ENCODE data around the gene PLTP.

PLTP gene

DNA sequence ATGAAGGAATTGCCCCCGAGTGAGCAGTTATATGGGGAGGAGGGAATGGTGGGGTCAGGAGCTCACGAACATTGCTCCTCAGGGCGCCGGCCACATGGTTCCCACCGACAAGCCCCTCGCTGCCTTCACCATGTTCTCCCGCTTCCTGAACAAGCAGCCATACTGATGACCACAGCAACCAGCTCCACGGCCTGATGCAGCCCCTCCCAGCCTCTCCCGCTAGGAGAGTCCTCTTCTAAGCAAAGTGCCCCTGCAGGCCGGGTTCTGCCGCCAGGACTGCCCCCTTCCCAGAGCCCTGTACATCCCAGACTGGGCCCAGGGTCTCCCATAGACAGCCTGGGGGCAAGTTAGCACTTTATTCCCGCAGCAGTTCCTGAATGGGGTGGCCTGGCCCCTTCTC lies 13.7 kb downstream of the PLTP start:
- DNase-seq (ENCODE audit: low spot score), result no peak

DNA sequence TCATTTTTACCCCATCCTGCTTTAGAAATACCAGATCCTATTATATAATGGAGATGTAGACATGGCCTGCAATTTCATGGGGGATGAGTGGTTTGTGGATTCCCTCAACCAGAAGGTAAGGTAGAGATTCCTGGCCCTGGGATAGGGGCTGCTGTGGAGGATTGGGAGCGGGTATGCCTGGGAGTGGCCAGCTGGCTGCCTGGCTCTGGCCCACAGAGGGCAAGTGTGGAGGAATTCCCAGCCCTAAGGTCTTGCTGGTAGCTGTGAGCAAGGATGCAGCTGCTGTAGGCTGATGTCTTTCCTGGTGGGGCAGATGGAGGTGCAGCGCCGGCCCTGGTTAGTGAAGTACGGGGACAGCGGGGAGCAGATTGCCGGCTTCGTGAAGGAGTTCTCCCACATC lies 14.3 kb downstream of the PLTP start:
- DNase-seq (ENCODE audit: low spot score), result no peak

DNA sequence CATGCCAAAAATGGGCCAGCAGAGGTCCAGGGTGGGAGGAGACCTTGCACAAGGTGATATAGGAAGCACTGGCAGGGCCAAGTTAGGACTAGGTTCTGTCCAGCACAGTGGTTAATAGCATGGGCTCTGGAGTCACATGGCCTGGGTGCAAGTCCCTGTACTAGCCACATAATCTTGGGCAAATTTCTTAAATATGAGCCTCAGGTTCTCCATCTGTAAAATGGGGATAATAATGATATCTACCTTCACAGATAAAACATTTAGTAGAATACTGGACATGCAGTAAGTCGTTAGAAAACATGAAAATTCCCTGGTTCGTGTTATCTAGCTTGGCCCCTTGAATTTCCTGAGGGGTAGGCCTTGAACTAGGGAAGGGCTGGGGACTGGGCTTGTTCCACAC lies 14.7 kb downstream of the PLTP start:
- DNase-seq (ENCODE audit: low spot score), result no peak

DNA sequence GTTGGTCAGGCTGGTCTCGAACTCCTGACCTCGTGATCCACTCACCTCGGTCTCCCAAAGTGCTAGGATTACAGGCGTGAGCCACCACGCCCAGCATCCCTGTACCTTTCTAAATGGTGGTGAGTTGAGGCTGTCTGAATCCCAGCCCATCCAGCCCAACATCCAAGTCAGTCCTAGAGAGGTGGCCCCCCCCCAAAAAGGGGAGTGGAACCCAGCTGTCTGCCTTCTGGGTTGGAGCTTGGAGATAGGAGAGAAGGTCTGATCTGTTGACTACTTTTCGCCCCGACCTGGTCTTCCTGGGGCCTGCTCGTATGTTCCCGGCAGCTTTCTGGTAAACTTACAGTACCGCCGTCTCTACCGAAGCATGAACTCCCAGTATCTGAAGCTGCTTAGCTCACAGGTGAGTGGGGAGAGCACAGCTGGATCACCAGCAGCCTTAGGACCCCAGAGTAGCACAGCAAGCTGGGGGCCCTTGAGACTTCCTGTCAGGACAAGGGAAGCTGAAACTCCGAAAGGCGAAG lies 15.3 kb downstream of the PLTP start:
- no peak for DNase-seq (ENCODE audit: low spot score)

DNA sequence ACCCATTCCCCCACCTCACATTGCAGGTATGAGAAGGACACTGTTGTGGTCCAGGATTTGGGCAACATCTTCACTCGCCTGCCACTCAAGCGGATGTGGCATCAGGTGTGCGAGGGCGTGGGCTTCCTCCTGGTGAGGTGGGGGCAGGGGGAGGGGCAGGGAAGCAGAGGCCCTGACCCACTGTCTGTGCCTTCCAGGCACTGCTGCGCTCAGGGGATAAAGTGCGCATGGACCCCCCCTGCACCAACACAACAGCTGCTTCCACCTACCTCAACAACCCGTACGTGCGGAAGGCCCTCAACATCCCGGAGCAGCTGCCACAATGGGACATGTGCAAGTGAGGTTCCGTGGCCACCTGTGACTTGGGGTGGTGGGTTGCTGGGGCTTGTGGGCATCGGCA lies 17.2 kb downstream of the PLTP start:
- DNase-seq (ENCODE audit: low spot score), result no peak

DNA sequence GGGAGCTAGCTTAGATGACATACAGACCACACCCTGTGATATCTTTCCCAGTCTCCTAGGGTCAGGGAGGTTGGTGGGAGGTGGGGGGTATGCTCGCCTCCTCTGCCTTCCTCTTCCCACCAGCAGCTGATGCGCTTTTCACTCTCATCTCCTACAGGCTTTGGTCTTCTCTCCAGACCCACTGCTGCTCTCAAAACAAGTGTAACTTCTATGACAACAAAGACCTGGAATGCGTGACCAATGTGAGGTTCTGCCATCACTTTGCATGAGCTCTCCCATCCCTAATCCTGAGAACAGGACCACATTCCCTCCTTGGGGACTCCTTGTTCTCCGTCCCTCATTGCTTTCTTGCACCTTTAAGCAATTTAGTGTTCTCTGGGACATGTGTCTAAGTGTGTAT lies 18.1 kb downstream of the PLTP start:
- DNase-seq (ENCODE audit: low spot score), result no peak

DNA sequence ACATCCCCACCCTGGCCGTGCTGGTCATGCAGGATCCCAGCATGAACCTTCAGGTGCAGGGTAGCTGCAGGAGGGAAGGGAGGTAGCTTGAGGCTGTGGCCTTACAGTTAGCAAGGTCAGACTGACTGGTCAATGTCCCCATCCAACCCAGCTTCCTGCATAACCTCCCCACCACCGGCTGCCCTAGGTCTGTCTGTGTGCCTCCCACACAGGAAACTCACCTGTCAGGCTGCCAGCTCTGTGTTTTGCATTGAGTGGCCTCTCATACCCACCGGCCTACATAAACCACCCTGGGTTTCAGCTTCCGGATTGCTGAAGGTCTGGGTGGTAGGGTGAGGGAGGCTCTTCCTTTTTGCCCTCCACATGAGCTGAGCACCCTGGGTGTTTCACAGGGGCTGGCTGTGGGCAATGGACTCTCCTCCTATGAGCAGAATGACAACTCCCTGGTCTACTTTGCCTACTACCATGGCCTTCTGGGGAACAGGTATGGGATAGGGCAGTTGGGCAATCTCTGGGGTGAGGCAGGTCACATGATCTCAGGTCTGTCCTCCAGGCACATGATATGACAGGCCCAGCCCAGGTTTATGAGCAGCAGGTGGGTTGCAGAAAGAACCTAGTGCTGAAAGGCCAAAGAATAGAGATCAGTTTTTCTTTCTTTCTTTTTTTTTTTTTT lies 19.0 kb downstream of the PLTP start:
- no peak for DNase-seq (ENCODE audit: low spot score)

DNA sequence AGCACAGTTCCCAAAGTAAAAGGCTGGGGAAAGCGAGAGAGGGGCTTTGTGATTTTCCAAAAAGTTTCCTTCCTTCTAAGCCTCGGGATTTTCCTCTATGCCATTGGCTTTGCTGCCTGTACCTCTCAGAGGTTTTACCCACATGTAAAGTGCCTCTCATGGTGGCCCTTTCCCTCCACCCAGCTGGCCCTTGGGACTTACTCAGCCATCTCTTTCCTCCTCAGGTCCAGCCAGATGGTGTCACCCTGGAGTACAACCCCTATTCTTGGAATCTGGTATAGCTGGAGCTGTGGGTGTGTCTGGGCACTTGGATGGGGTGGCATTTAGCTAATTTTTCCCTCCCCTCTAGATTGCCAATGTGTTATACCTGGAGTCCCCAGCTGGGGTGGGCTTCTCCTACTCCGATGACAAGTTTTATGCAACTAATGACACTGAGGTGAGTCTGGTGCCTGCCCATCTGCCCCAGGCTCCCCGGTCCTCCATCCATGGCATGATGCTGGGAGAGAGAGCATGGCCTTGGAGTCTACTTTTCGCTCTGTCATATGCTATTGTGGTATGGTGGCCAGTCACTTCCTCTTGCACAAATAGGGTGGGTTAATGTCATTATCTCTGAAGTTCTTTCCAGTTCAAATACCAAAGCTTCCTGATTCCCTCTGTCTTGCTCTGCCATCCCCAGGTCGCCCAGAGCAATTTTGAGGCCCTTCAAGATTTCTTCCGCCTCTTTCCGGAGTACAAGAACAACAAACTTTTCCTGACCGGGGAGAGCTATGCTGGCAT lies 19.7 kb downstream of the PLTP start:
- DNase-seq (ENCODE audit: low spot score), result peak; percentile 75

DNA sequence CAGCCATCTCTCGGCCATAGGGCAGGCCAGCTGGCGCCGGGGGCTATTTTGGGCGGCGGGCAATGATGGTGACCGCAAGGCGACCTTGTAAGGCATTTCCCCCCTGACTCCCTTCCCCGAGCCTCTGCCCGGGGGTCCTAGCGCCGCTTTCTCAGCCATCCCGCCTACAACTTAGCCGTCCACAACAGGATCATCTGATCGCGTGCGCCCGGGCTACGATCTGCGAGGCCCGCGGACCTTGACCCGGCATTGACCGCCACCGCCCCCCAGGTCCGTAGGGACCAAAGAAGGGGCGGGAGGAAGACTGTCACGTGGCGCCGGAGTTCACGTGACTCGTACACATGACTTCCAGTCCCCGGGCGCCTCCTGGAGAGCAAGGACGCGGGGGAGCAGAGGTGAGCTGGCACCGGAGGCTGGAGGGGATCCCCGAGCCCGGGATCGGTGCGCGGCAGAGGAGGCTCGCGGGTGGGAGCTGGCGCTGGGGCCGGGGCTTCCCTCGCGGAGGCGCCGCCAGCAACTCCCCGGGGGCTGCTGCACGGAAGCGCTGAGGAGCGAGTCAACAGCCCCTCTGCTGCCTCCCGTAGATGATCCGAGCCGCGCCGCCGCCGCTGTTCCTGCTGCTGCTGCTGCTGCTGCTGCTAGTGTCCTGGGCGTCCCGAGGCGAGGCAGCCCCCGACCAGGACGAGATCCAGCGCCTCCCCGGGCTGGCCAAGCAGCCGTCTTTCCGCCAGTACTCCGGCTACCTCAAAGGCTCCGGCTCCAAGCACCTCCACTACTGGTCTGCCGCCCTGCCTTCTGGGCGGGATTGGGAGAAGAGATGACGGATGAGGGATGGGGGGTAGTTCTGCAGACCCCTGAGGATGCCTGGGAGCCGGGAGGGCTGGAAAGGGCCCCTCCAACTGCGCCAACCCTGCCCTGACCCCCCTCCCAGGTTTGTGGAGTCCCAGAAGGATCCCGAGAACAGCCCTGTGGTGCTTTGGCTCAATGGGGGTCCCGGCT lies 20.7 kb downstream of the PLTP start, which contains the start of the genes CTSA and NEURL2:
TSS of gene CTSA (plus strand) at position 351 of the 999 bp plus-strand sequence. CDS start at position 585, 234 bp downstream.
TSS of gene NEURL2 (minus strand) at position 224 of the 999 bp plus-strand sequence. CDS start at position 7, 217 bp downstream.
- DNase-seq (ENCODE audit: low spot score), result peak; percentile 96

DNA sequence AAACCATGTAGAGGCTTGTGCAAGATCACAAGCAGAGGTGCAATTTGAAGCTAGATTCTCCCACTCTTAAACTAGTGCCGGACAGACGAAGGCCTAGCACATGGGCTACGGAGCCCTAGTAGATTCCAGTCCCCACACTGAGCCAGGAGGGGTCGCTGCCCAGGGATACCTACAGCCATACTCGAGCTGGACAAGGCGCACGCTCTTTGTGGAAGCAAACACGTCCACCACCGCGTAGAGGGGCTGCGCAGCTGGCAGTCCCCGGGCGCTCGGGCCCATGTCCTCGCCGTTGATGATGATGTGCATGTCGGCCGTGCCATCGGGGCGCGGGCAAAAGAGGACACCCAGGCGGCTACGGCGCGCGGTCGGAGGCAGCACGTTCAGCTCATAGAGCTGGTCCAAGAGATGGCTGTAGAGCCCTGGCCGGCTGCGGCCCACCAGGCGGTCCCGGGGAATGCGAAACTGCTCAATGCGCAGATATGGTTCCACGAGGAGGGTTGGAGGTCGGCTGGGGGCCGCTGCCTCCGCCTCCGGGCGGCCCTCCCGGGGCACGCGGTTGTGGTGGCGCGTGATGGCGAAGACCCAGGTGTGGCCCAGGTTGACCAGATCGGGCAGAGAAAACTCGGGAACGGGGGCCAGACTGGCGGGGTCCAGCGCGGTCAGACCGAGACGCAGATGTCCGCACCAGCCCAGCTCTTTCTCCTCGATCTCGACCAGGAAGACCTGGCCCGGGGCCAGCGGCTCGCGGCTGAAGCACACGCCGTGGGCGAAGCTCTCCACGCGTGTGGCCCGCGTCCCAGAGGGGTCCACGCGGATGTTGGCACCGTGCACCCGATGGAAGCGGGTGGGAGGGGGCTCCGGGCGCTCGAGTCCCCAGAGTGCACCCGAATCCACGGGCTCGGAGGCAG lies 21.6 kb downstream of the PLTP start:
- no peak for DNase-seq (ENCODE audit: low spot score)

DNA sequence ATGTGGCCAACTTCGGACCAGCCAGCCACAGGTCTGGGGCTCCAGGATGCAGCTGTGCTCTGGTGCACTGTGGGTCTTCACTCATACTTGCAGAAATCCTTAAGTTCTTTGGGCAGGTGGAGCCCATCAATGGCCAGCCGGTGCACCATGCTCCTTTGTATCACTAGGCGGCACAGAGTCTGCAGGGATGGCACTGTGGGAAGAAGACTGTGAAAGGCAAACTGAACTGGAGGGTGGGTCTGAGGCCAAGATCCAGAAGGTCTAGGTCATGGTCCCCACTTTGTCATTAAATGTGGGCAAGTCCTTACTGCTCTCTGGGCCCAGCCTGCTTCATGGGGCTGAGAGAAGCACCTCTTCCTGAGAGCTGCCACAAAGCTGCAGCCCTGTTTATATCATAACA lies 23.3 kb downstream of the PLTP start:
- no peak for DNase-seq (ENCODE audit: low spot score)

DNA sequence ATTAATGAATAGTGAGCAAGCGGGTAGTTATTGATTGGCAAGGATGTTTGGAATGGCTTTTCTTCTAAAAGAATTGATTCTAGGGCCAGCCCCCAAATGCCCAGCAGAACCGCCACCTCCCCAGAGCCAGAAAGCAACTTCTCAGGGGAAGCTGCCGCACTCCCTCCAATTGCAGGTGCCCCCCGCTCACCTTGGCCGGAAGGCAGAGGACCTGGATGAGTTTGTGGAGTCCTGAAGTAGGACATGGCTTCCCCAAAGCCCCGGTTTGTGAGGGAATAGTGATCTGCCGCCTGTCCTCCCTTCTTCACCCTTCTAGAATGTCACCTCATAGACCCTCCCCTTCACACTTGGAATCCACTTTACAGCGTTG lies 24.6 kb downstream of the PLTP start, which contains the start of gene SPATA25:
TSS of gene SPATA25 (minus strand) at position 277 of the 370 bp plus-strand sequence. CDS start at position 245, 32 bp downstream.
- no peak for DNase-seq (ENCODE audit: low spot score)

DNA sequence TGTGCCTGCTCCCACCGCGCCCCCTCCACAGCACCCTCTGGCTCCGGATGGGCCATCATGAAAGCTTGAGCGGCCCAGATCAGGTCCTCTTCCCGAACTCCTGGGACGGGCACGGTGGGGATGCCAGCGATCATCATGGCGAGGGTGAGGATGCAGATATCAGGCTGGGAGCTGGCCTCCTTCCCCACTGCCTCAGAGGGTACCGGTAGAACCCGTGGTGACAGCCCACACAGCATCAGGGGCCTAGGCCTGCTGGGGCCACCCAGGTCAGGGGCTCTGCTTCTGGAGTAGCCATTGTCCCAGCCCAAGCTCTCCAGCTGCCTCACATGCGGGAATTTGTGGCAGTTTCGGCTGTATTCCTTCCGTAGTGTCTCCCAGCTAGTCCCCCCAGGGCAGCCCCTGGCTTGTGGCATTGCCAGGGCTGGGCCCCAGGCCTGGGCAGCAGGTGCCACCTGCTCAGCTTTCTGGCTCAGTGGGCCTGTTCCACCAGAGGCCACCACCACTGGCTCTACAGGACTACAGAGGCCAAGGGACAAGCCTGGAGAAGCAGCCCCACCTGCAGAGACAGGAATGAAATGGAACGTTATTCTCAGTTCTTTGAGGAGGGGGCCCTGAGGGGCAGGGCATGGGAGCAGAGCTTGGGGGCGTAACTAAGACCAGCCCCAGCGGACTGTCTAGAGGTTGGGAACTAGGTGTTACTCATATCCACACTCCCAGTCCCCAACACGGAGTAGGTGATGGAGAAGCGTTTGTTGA lies 25.2 kb downstream of the PLTP start:
- DNase-seq (ENCODE audit: low spot score), result no peak

DNA sequence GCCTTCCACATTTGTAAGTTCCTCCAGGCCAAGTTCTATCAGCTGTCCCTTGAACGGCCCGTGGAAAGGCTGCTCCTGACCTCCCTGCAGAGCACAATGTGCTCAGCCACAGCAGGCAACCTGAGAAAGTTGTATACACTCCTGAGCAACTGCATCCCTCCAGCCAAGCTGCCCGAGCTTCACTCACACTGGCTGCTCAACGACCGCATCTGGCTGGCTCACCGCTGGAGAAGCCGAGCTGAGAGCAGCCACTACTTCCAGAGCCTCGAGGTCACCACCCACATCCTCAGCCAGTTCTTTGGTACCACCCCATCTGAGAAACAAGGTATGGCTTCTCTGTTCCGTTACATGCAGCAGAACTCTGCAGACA lies 28.9 kb downstream of the PLTP start:
- DNase-seq (ENCODE audit: low spot score), result no peak

DNA sequence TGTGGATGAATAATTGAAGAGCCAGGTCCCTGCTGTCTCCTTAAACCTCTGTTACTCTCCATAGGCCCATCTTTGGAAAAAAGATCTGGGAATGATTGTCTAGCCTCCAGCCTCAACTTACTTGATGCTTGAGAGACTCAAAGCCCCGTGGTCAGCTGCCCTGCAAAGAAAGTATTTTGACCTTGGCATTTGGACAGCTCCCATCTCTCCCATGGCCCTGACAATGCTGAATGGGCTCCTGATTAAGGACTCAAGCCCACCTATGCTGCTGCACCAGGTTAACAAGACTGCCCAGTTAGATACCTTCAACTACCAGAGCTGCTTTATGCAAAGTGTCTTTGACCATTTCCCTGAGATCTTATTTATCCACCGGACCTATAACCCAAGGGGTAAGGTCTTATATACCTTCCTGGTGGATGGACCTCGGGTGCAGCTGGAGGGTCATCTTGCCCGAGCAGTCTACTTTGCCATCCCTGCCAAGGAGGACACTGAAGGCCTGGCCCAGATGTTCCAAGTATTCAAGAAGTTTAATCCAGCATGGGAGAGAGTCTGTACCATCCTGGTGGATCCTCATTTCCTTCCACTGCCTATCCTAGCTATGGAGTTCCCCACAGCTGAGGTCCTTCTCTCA lies 29.4 kb downstream of the PLTP start:
- no peak for DNase-seq (ENCODE audit: low spot score)

DNA sequence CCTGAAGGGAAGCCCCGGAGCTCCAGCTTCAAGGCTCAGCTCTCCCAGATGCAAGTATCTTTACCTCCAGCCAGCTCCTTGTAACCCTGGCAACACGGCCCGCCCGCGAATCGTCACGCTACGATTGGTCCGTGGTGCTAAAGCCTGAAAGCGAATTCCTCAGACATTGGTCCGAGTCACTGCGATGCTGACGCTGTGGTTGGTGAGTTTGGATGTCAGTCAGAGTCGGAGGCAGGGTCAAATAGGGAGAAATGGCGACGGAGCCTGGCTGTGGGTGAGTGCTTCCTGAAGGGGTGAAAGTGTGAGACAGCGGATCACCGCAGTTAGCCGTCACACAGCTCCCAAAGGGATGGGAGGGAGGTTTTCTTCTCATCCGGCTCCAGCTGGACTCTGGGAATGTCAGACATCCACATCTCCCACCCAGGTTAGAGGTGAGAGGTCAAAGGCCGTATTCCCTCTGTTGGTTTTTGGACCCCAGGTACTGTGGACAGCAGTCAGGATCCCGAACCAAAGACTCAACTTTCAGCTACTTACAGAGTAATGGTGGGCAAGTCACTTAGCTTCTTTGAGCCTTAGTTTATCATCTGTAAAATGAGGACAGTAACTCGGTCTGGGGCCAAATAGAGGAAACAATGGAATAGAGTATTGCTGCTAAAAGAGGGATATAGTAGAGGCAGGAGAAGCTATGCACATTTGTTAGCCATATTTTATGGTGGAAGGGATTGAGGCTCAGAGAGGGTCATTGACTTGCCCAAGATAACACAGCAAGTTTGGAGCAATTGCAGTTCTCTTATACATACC lies 30.8 kb downstream of the PLTP start, which contains the start of gene ZSWIM1:
TSS of gene ZSWIM1 (plus strand) at position 240 of the 801 bp plus-strand sequence. CDS start 1,366 bp downstream, outside the sequence.
- DNase-seq (ENCODE audit: low spot score), result peak; percentile 99

DNA sequence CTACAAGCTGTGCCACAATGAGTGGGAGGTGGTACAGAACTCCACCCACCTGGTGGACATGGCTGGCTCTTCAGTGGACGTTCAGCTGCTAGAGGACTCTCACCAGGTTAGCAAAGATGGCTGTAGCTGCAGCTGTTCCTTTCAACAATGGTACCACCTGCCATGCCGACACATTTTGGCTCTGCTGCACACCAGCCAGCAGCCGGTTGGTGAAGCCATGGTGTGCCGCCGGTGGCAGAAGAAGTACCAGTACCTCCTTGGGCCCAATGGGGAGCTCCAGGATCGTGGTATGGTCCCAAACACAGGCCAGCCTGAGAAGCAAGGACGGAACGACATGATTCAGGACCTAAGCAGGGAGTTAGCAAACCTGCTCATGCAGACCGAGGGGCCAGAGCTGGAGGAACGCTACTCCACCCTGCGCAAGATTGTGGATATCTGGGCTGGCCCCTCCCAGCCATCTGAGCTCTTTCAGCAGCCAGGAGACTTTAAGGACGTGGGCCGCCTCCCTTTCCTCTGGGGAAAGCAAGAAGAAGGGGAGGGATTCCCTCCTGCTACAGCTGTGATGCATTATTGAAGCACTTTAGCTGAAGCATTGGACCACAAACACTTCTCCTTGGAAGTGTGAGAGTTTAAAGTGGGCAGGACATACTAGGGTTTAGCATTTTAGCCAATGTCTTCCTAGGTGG lies 33.7 kb downstream of the PLTP start:
- no peak for DNase-seq (ENCODE audit: low spot score)

DNA sequence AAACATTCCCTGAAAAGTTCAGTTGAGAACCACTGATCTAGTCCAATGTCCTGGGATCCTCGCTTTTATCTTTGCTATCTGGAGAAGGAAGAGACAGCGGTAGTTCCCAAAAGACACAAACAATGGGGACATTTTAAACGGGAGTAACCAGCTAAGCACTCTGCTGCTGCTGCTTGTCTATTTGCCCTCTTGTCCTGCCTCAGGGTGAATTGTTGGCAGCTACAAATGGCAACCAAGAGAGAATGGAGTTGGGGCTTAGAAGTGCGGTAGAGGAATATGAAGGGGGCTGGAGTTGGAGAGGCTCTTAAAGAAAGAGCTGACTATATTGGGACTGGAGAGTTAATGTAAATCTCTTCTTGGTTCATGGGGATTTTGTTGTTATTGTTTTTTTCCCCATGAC lies 37.4 kb downstream of the PLTP start:
- DNase-seq (ENCODE audit: low spot score), result no peak

All from RKO (cell line).